Smooth muscle cell of trachea (primary cell): ENCODE measurements around the gene TSPY10. TPM values are rescaled to one million over a fixed set of nuclear protein-coding genes. Genes with fewer than 3 reads are reported as not detected.

Experiments
- total RNA-seq: library from RNA; depleted of rRNA; stranded (reverse); fragments of >200 nt; gene quantifications from 2 replicates; pipeline ENCODE4 v1.2.1, GENCODE V29; 2014

TSPY10 gene, protein sequence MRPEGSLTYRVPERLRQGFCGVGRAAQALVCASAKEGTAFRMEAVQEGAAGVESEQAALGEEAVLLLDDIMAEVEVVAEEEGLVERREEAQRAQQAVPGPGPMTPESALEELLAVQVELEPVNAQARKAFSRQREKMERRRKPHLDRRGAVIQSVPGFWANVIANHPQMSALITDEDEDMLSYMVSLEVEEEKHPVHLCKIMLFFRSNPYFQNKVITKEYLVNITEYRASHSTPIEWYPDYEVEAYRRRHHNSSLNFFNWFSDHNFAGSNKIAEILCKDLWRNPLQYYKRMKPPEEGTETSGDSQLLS
- not detected in 2 replicates for total RNA-seq

DNA sequence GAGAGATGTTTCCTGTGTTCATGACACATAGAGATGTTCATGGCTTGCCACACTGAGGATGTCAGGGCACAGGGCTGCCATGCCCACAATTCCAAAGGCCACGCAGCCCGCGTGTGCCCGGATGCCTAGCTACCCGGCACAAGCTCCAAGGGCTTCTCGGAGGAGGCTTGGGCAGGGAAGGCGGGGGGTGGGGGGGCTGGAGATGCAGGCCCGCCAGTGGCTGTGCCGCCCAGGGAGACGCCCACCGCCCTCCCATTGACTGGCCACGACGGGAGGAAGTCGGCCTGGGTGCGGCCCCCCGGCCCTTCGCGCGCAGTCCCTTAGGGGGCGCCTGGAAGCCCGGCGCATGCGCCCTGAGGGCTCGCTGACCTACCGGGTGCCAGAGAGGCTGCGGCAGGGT, at the start of gene TSPY10:
Gene TSPY10 (plus strand): TSS at position 301 of the 400 bp plus-strand sequence. CDS start 46 bp downstream, at position 347.

GRCh38 chrY:9486967-9487366, 40.7 kb upstream of the TSPY10 start, which contains the start of gene TSPY9:
Gene TSPY9 (plus strand): TSS chrY:9487267. CDS start chrY:9487313, 46 bp downstream.

Other genes starting within 250 kb of the TSPY10 start
- gene TSPY4, start 190.4 kb upstream of the TSPY10 start, total RNA-seq, result not detected in 2 replicates
- gene TSPY8, start 170.1 kb upstream of the TSPY10 start, total RNA-seq, result not detected in 2 replicates
- not detected in 2 replicates for gene TSPY3, start 129.5 kb upstream of the TSPY10 start, total RNA-seq
- gene TSPY1, start 60.9 kb upstream of the TSPY10 start, total RNA-seq, result not detected in 2 replicates
- gene TSPY9, start 40.6 kb upstream of the TSPY10 start, total RNA-seq, result not detected in 2 replicates